IMR-90 (cell line): ENCODE results near the gene ZNF549. TPM values are rescaled to one million over a fixed set of nuclear protein-coding genes. Genes with fewer than 3 reads are reported as not detected.
A peak's percentile ranks its signal among the peaks of the same experiment; 100 is the strongest.
"Not testable (repeated sequence)": the region's sequence is repeated elsewhere in the genome, so short reads cannot be mapped to it uniquely, and the experiment has no call there.

Experiments used
- ATAC-seq: fragments of 200-7000 bp; cut with Tn5 transposase; 2 replicates; pipeline ENCODE4 v1.9.1; 2020; ENCODE audit warnings: low read depth, mild to moderate bottlenecking, moderate library complexity
- BruUV-seq: library from RNA; stranded (reverse); fragments of 400-500 nt; replicated peaks from 2 replicates; lab custom pipeline; 2021; lab: Mats Ljungman, UMichigan
- CTCF ChIA-PET: fragments of 300-600 bp; formaldehyde crosslinking; extraction: SDS; loops from one replicate; lab custom pipeline; 2021; ENCODE audit warnings: antibody characterized with exemption; lab: Yijun Ruan, JAX
- POLR2A ChIA-PET: fragments of 300-600 bp; sonication (Branson Sonifier 250); formaldehyde crosslinking; loops from one replicate; lab custom pipeline; 2022; ENCODE audit warnings: antibody characterized with exemption; ENCODE audit not compliant: unreplicated experiment; lab: Charles Lee
- DNase-seq: peaks from one replicate; pipeline ENCODE4 v3.0.0; 2013
- H2AFZ ChIP-seq: replicated peaks from 2 replicates; pipeline ENCODE3; 2013; ENCODE audit warnings: low read length, mild to moderate bottlenecking; ENCODE audit not compliant: poor library complexity
- H2AK5ac ChIP-seq: 2 replicates; pipeline ENCODE4 v1.6.1; 2013; ENCODE audit warnings: low read depth, low read length, inconsistent platforms
- H2AK9ac ChIP-seq: replicated peaks from 2 replicates; pipeline ENCODE3; 2013; ENCODE audit warnings: mild to moderate bottlenecking, low read depth, low read length, moderate library complexity; ENCODE audit not compliant: poor library complexity
- H2BK120ac ChIP-seq: 2 replicates; pipeline ENCODE4 v1.6.1; 2013; ENCODE audit warnings: low read depth, low read length, inconsistent platforms
- H2BK15ac ChIP-seq: 3 replicates; pipeline ENCODE4 v1.6.1; 2013; ENCODE audit warnings: low read depth, low read length, inconsistent platforms
- H2BK20ac ChIP-seq: 2 replicates; pipeline ENCODE4 v1.6.1; 2013; ENCODE audit warnings: low read depth, mild to moderate bottlenecking, inconsistent platforms, low read length, moderate library complexity
- H2BK5ac ChIP-seq: 2 replicates; pipeline ENCODE4 v1.6.1; 2013; ENCODE audit warnings: mild to moderate bottlenecking, low read depth, low read length, inconsistent platforms; ENCODE audit not compliant: poor library complexity, severe bottlenecking
- H3K14ac ChIP-seq: replicated peaks from 2 replicates; pipeline ENCODE4 v1.6.1; 2013; ENCODE audit warnings: low read depth, low read length, inconsistent platforms
- H3K18ac ChIP-seq: 2 replicates; pipeline ENCODE4 v1.6.1; 2013; ENCODE audit warnings: low read depth, low read length, control low read depth
- H3K23ac ChIP-seq: 2 replicates; pipeline ENCODE4 v1.6.1; 2013; ENCODE audit warnings: low read depth, low read length, inconsistent platforms
- H3K27ac ChIP-seq: 2 replicates; pipeline ENCODE4 v1.5.1; 2013; ENCODE audit warnings: mild to moderate bottlenecking, control low read depth, low read length; ENCODE audit not compliant: insufficient read depth
- H3K27me3 ChIP-seq: 2 replicates; pipeline ENCODE4 v1.6.1; 2013; ENCODE audit warnings: low read length; ENCODE audit not compliant: control insufficient read depth, insufficient read depth
- H3K36me3 ChIP-seq: 2 replicates; pipeline ENCODE4 v1.6.1; 2013; ENCODE audit warnings: low read length, mixed read lengths; ENCODE audit not compliant: control insufficient read depth, insufficient read depth
- H3K4ac ChIP-seq: 2 replicates; pipeline ENCODE4 v1.6.1; 2013; ENCODE audit warnings: low read depth, low read length, inconsistent platforms
- H3K4me1 ChIP-seq: 2 replicates; pipeline ENCODE4 v1.6.1; 2013; ENCODE audit warnings: low read length, mixed read lengths; ENCODE audit not compliant: control insufficient read depth, insufficient read depth
- H3K4me2 ChIP-seq: 2 replicates; pipeline ENCODE4 v1.6.1; 2013; ENCODE audit warnings: low read depth, mild to moderate bottlenecking, control low read depth, low read length, moderate library complexity
- H3K4me3 ChIP-seq: 2 replicates; pipeline ENCODE4 v1.5.1; 2013; ENCODE audit warnings: low read depth, mild to moderate bottlenecking, control low read depth, low read length, moderate library complexity; ENCODE audit not compliant: insufficient read depth
- H3K56ac ChIP-seq: 2 replicates; pipeline ENCODE4 v1.6.1; 2013; ENCODE audit warnings: low read length, inconsistent platforms; ENCODE audit not compliant: insufficient read depth; ENCODE audit errors: extremely low read depth
- H3K79me1 ChIP-seq, 2 experiments: 2 replicates each; pipeline ENCODE4 v1.6.1; 2013; ENCODE audit warnings: low read length in 2 of 2, inconsistent platforms in 1 of 2, low read depth in 1 of 2
- H3K9ac ChIP-seq: 2 replicates; pipeline ENCODE4 v1.6.1; 2013; ENCODE audit warnings: low read depth, low read length, control low read depth
- H3K9me1 ChIP-seq: 2 replicates; pipeline ENCODE4 v1.6.1; 2013; ENCODE audit warnings: low read length, inconsistent platforms; ENCODE audit not compliant: insufficient read depth
- H3K9me3 ChIP-seq: 2 replicates; pipeline ENCODE4 v1.6.1; 2013; ENCODE audit warnings: low read length; ENCODE audit not compliant: control insufficient read depth, insufficient read depth
- H4K20me1 ChIP-seq: 2 replicates; pipeline ENCODE4 v1.6.1; 2013; ENCODE audit warnings: low read length, inconsistent platforms; ENCODE audit not compliant: insufficient read depth
- H4K5ac ChIP-seq: 2 replicates; pipeline ENCODE4 v1.6.1; 2013; ENCODE audit warnings: mild to moderate bottlenecking, low read depth, low read length, control low read depth
- H4K8ac ChIP-seq, 2 experiments: 2 replicates each; pipeline ENCODE4 v1.6.1; 2013; ENCODE audit warnings: low read depth in 2 of 2, low read length in 2 of 2, control low read depth in 1 of 2, inconsistent platforms in 1 of 2
- H4K91ac ChIP-seq: 2 replicates; pipeline ENCODE4 v1.6.1; 2013; ENCODE audit warnings: low read depth, low read length, inconsistent platforms; ENCODE audit not compliant: insufficient read depth
- dilution Hi-C: fragments of 300-500 bp; cut with HindIII; formaldehyde crosslinking; loops from one replicate; pipeline ENCODE4 v1.14.3; 2018; ENCODE audit warnings: low sequenced_read_pairs; ENCODE audit not compliant: unreplicated experiment
- in situ Hi-C: fragments of 300-500 bp; cut with MboI; formaldehyde crosslinking; loops from 3 replicates; pipeline ENCODE4 v1.14.3; 2019; ENCODE audit warnings: low sequenced_read_pairs, inconsistent platforms, mixed read lengths
- intact Hi-C: fragments of 100-400 bp; cut with micrococcal nuclease; formaldehyde crosslinking; loops from 2 replicates; pipeline ENCODE4 v1.10.0; 2022
- polyA plus RNA-seq, 3 experiments: library from polyadenylated mRNA; depleted of rRNA; stranded (reverse); fragments of >200 nt; gene quantifications; 2 replicates each; pipeline ENCODE4 v1.2.3, GENCODE V29; 2012; ENCODE audit warnings: low replicate concordance in 1 of 3
- total RNA-seq: library from RNA; depleted of rRNA; stranded (reverse); fragments of >200 nt; gene quantifications from 2 replicates; pipeline ENCODE4 v1.2.3, GENCODE V29; 2012

ZNF549 gene
- total and polyA plus RNA-seq, 2 of the 4 experiments (the other 2 are of a cell fraction): 2.4 to 8.6 TPM

GRCh38 chr19:57499332-57499679 is 27.9 kb upstream of the ZNF549 start:
- H3K4me1 ChIP-seq, intact Hi-C loops, H3K27me3 ChIP-seq, H2BK15ac ChIP-seq, H2AK5ac ChIP-seq, ATAC-seq, POLR2A ChIA-PET, dilution Hi-C loops, H3K23ac ChIP-seq, H4K91ac ChIP-seq, H3K9ac ChIP-seq, H3K4me2 ChIP-seq, H3K4ac ChIP-seq, H3K9me1 ChIP-seq, CTCF ChIA-PET, H3K4me3 ChIP-seq, H4K20me1 ChIP-seq, H2BK5ac ChIP-seq, in situ Hi-C loops, H4K5ac ChIP-seq, H2AK9ac ChIP-seq, H3K18ac ChIP-seq, H3K27ac ChIP-seq, H3K56ac ChIP-seq, DNase-seq, H3K9me3 ChIP-seq, H2BK120ac ChIP-seq, H3K14ac ChIP-seq, BruUV-seq, H2BK20ac ChIP-seq: not testable (repeated sequence)
- Histone ChIP-seq H3K79me1 (peaks cover 30 to 34% of the 10 kb centered on the region in 2 experiments), H2AFZ (peak overlapping the region; percentile 95), H3K36me3 (peaks cover 18% of the 10 kb centered on the region), H4K8ac (peak overlapping the region in 1 of 2 experiments; percentile 20; a peak in 1 of 4 replicates)
